Liver (tissue), 9 donors: ENCODE results near the gene TLCD5. TPM values are rescaled to one million over a fixed set of nuclear protein-coding genes. Genes with fewer than 3 reads are reported as not detected.

Experiments used
- DNase-seq: peaks from one replicate; pipeline ENCODE4 v3.0.0-alpha.2; 2017; ENCODE audit warnings: low spot score
- H3K27ac ChIP-seq, 2 donors: one replicate each; pipeline ENCODE4 v1.7.0; 2013; ENCODE audit warnings: inconsistent platforms in 2 of 2, low read length in 2 of 2, control low read depth in 1 of 2, low read depth in 1 of 2, mild to moderate bottlenecking in 1 of 2
- H3K27me3 ChIP-seq, 4 donors: one replicate each; pipeline versions ENCODE4 v1.6.1 to v1.7.0; 2013; ENCODE audit warnings: low read length in 3 of 4, inconsistent platforms in 1 of 4, mild to moderate bottlenecking in 1 of 4, moderate library complexity in 1 of 4; ENCODE audit not compliant: control insufficient read depth in 4 of 4, insufficient read depth in 4 of 4
- H3K36me3 ChIP-seq, 4 donors: one replicate each; pipeline versions ENCODE4 v1.6.1 to v1.7.0; 2013; ENCODE audit warnings: low read length in 3 of 4, mild to moderate bottlenecking in 3 of 4, low read depth in 1 of 4, moderate library complexity in 1 of 4; ENCODE audit not compliant: control insufficient read depth in 4 of 4, insufficient read depth in 3 of 4
- H3K4me1 ChIP-seq, 4 donors: one replicate each; pipeline versions ENCODE4 v1.6.1 to v1.7.0; 2013; ENCODE audit warnings: low read length in 3 of 4, mild to moderate bottlenecking in 3 of 4, moderate library complexity in 1 of 4; ENCODE audit not compliant: control insufficient read depth in 4 of 4, insufficient read depth in 4 of 4
- H3K4me3 ChIP-seq, 3 donors: one replicate each; pipeline versions ENCODE4 v1.6.1 to v1.7.0; 2013; ENCODE audit warnings: low read length in 3 of 3, control low read depth in 1 of 3, low read depth in 1 of 3, mild to moderate bottlenecking in 1 of 3
- H3K9ac ChIP-seq, 2 donors: one replicate each; pipeline ENCODE4 v1.7.0; 2013; ENCODE audit warnings: low read length in 2 of 2, mild to moderate bottlenecking in 2 of 2, moderate library complexity in 2 of 2, control low read depth in 1 of 2, low read depth in 1 of 2
- H3K9me3 ChIP-seq, 4 donors: one replicate each; pipeline versions ENCODE4 v1.6.1 to v1.7.0; 2013; ENCODE audit warnings: low read length in 3 of 4; ENCODE audit not compliant: control insufficient read depth in 4 of 4
- FOXA1 ChIP-seq: IDR thresholded peaks from 2 replicates; pipeline ENCODE4 v1.6.1; 2016; ENCODE audit warnings: antibody characterized with exemption
- FOXA2 ChIP-seq: IDR thresholded peaks from 2 replicates; pipeline ENCODE4 v1.6.1; 2016; ENCODE audit warnings: antibody characterized with exemption
- GABPA ChIP-seq, 2 donors: IDR thresholded peaks in 1 of 2; conservative IDR thresholded peaks in 1 of 2; 2 replicates each; pipeline ENCODE4 v1.6.1; 2016; ENCODE audit warnings: antibody characterized with exemption in 2 of 2, mild to moderate bottlenecking in 1 of 2, moderate library complexity in 1 of 2
- HNF4A ChIP-seq, 2 donors: conservative IDR thresholded peaks; 2 replicates each; pipeline ENCODE4 v1.6.1; 2016; ENCODE audit warnings: antibody characterized with exemption in 2 of 2, mild to moderate bottlenecking in 2 of 2
- HNF4G ChIP-seq: IDR thresholded peaks from 2 replicates; pipeline ENCODE4 v1.6.1; 2016; ENCODE audit warnings: antibody characterized with exemption
- JUND ChIP-seq, 2 donors: IDR thresholded peaks; 2 replicates each; pipeline ENCODE4 v1.6.1; 2016; ENCODE audit warnings: antibody characterized with exemption in 2 of 2
- NR2F2 ChIP-seq: IDR thresholded peaks from 2 replicates; pipeline ENCODE4 v1.6.1; 2016; ENCODE audit warnings: antibody characterized with exemption
- RXRA ChIP-seq, 2 donors: IDR thresholded peaks; 2 replicates each; pipeline ENCODE4 v1.6.1; 2017 to 2018; ENCODE audit warnings: antibody characterized with exemption in 2 of 2, mild to moderate bottlenecking in 1 of 2
- SP1 ChIP-seq: IDR thresholded peaks from 2 replicates; pipeline ENCODE4 v1.6.1; 2018; ENCODE audit warnings: antibody characterized with exemption, mild to moderate bottlenecking
- TAF1 ChIP-seq: conservative IDR thresholded peaks from 2 replicates; pipeline ENCODE4 v1.6.1; 2016; ENCODE audit warnings: antibody characterized with exemption, mild to moderate bottlenecking
- WGBS: extraction: QIAGEN DNeasy Blood & Tissue Kit; methylation state at CpG from one replicate; pipeline ENCODE4 v1.1.7; 2013; 5-methylcytosine and 5-hydroxymethylcytosine counted together
- polyA plus RNA-seq, 2 donors: library from polyadenylated mRNA; stranded (reverse) in 1 of 2; unstranded in 1 of 2; fragments of 200-250 nt in 1 of 2; fragments of >200 nt in 1 of 2; fragmentation: Nextera tagmentation in 1 of 2; extraction: Ambion mirVana in 1 of 2; gene quantifications; one replicate each; pipeline versions ENCODE4 v1.2.1 to v1.2.3, GENCODE V29; 2013 to 2015
- total RNA-seq, 2 donors: library from RNA; depleted of rRNA; stranded (reverse); fragments of >200 nt; gene quantifications; one replicate each; pipeline ENCODE4 v1.2.3, GENCODE V29; 2014
- TF ChIP-seq, protein P1 (sequence below): IDR thresholded peaks from 2 replicates; pipeline ENCODE4 v1.6.1; 2016; ENCODE audit warnings: antibody characterized with exemption
- TF ChIP-seq, protein P2 (sequence below): IDR thresholded peaks from 2 replicates; pipeline ENCODE4 v1.6.1; 2016; ENCODE audit warnings: antibody characterized with exemption
- TF ChIP-seq, protein P3 (sequence below): IDR thresholded peaks from 2 replicates; pipeline ENCODE4 v1.6.1; 2016; ENCODE audit warnings: antibody characterized with exemption, mild to moderate bottlenecking
- TF ChIP-seq, protein P4 (sequence below): IDR thresholded peaks from 2 replicates; pipeline ENCODE4 v1.6.1; 2016; ENCODE audit warnings: antibody characterized with exemption
- donor health status: healthy.
- donor health status: healthy.
- donor health status: healthy.
- donor health status: healthy.
- donor health status: healthy.

TLCD5 gene
- total and polyA plus RNA-seq, 4 donors: 0.31 to 1.2 (median 0.68) TPM

DNA sequence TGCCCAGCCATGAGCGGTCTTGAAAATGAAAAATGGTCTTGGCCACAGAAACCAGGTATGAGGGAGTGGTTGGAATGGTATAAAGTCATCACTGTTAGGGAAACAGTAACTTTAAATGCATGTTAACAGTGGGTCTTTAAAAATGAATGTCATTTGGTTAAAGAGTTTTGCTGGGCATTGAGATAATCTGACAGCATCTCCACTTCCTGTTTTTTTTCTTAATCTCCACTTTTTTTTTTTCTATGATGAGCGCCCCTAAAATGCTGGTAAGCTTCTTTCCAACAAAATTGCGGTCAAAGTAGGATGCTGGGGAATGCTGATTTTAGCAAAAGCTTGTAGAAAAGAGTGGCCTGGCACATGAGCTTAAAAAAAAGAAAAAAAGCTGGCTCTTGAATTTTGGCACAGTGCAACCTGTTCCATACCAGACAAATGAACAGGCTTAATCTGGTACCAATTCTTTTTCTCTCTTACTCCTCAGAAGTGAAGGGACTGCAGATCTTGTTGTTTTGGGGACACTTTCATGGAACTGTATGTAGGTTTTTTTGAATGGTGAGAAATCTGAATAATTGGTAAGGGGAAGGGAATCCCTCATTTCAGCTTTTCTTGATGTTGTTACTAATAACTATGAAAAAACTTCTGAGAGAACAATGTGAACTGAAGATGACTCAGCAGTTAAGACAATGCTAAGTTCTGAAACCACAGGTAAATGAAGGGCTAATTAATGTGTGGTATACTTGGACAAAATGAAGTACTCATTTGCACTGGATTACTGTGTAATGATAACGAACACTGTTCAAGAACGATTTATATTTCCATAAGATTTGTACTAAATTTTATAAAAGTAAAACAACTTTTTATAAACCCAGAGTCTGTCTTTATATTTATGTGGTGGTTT, 8.0 kb downstream of the TLCD5 start:
- WGBS: 94% methylated on average over 5 of the region's 5 CpGs
- Histone ChIP-seq H3K4me3 (no peak overlapping the region), H3K27me3 (no peaks in the 10 kb centered on the region), H3K9me3 (no peaks in the 10 kb centered on the region), H3K9ac (no peak overlapping the region), H3K36me3 (no peaks in the 10 kb centered on the region), H3K4me1 (peaks cover 0 to 5% (median 1%) of the 10 kb centered on the region in 4 donors), H3K27ac (no peak overlapping the region)
- TF ChIP-seq, protein P1, sequence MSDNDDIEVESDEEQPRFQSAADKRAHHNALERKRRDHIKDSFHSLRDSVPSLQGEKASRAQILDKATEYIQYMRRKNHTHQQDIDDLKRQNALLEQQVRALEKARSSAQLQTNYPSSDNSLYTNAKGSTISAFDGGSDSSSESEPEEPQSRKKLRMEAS: no peak
- TF ChIP-seq, protein P2, sequence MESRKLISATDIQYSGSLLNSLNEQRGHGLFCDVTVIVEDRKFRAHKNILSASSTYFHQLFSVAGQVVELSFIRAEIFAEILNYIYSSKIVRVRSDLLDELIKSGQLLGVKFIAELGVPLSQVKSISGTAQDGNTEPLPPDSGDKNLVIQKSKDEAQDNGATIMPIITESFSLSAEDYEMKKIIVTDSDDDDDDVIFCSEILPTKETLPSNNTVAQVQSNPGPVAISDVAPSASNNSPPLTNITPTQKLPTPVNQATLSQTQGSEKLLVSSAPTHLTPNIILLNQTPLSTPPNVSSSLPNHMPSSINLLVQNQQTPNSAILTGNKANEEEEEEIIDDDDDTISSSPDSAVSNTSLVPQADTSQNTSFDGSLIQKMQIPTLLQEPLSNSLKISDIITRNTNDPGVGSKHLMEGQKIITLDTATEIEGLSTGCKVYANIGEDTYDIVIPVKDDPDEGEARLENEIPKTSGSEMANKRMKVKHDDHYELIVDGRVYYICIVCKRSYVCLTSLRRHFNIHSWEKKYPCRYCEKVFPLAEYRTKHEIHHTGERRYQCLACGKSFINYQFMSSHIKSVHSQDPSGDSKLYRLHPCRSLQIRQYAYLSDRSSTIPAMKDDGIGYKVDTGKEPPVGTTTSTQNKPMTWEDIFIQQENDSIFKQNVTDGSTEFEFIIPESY: no peak
- TF ChIP-seq FOXA1 (no peak), JUND (IDR thresholded peaks at IDR 0.05) (no peak), HNF4A (conservative IDR thresholded peaks at IDR 0.05) (no peak)
- TF ChIP-seq, protein P3, sequence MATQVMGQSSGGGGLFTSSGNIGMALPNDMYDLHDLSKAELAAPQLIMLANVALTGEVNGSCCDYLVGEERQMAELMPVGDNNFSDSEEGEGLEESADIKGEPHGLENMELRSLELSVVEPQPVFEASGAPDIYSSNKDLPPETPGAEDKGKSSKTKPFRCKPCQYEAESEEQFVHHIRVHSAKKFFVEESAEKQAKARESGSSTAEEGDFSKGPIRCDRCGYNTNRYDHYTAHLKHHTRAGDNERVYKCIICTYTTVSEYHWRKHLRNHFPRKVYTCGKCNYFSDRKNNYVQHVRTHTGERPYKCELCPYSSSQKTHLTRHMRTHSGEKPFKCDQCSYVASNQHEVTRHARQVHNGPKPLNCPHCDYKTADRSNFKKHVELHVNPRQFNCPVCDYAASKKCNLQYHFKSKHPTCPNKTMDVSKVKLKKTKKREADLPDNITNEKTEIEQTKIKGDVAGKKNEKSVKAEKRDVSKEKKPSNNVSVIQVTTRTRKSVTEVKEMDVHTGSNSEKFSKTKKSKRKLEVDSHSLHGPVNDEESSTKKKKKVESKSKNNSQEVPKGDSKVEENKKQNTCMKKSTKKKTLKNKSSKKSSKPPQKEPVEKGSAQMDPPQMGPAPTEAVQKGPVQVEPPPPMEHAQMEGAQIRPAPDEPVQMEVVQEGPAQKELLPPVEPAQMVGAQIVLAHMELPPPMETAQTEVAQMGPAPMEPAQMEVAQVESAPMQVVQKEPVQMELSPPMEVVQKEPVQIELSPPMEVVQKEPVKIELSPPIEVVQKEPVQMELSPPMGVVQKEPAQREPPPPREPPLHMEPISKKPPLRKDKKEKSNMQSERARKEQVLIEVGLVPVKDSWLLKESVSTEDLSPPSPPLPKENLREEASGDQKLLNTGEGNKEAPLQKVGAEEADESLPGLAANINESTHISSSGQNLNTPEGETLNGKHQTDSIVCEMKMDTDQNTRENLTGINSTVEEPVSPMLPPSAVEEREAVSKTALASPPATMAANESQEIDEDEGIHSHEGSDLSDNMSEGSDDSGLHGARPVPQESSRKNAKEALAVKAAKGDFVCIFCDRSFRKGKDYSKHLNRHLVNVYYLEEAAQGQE: no peak
- DNase-seq: no peak

DNA sequence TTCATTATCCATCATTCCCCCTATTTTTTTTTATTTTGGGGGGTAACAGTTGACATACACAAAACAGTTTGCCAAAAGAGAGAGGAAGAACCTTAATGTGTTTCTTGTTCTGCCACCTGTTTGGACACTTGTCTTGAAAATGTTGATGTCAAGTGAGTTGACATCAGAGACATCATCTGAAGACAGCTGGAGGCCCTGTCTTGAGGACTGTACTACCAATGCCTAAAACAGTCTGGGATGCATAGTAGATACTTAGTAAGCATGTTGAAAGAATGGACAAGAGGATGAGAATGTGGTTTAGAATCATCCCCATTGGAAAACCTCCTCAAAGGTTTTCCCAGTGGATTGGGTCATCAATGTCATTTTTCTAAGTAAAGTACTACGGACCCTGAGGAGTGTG, 8.7 kb downstream of the TLCD5 start:
- Histone ChIP-seq H3K9me3 (no peaks in the 10 kb centered on the region), H3K36me3 (no peaks in the 10 kb centered on the region), H3K4me1 (peaks cover 0 to 7% (median 1%) of the 10 kb centered on the region in 4 donors), H3K9ac (no peak overlapping the region), H3K27me3 (no peaks in the 10 kb centered on the region), H3K4me3 (no peak overlapping the region), H3K27ac (no peak overlapping the region)
- DNase-seq: no peak
- TF ChIP-seq JUND (IDR thresholded peaks at IDR 0.05) (no peak), GABPA (IDR thresholded peaks at IDR 0.05 in 1 of 2, conservative IDR thresholded peaks at IDR 0.05 in 1 of 2) (no peak), FOXA1 (no peak), HNF4A (conservative IDR thresholded peaks at IDR 0.05) (no peak), SP1 (no peak), FOXA2 (no peak), NR2F2 (no peak), TAF1 (no peak), RXRA (IDR thresholded peaks at IDR 0.05) (no peak), HNF4G (no peak)
- TF ChIP-seq, protein P4, sequence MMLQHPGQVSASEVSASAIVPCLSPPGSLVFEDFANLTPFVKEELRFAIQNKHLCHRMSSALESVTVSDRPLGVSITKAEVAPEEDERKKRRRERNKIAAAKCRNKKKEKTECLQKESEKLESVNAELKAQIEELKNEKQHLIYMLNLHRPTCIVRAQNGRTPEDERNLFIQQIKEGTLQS: no peak
- 88% methylated on average over 1 of the region's 1 CpG for WGBS
